H1 (cell line): Measurements from ENCODE around the gene CRAT. TPM values are rescaled to one million over a fixed set of nuclear protein-coding genes. Genes with fewer than 3 reads are reported as not detected.

Experiments
- CTCF ChIA-PET: fragments of 300-600 bp; sonication (Branson Sonifier 250); formaldehyde crosslinking; loops from one replicate; lab custom pipeline; 2021; ENCODE audit not compliant: partially characterized antibody; lab: Charles Lee
- POLR2A ChIA-PET: fragments of 300-600 bp; sonication (Branson Sonifier 250); formaldehyde crosslinking; loops from one replicate; lab custom pipeline; 2021; ENCODE audit warnings: inconsistent platforms; ENCODE audit not compliant: partially characterized antibody; lab: Charles Lee
- DNase-seq, 2 experiments: peaks; one replicate each; pipeline versions ENCODE4 v3.0.0 to v3.0.0-alpha.2; 2010 to 2022; ENCODE audit warnings: low spot score in 2 of 2, low read depth in 1 of 2, mixed read lengths in 1 of 2
- FAIRE-seq: peaks from 2 replicates; lab custom pipeline; 2011; peaks lifted over from hg19 to GRCh38; lab: Jason Lieb, UNC
- H2AFZ ChIP-seq: 2 replicates; pipeline ENCODE4 v1.8.1; 2012; ENCODE audit warnings: low read length, inconsistent platforms
- H2AK5ac ChIP-seq: 2 replicates; pipeline ENCODE4 v1.6.1; 2013; ENCODE audit warnings: low read depth, low read length
- H2BK120ac ChIP-seq: replicated peaks from 2 replicates; pipeline ENCODE3; 2013; ENCODE audit warnings: low read depth, low read length, inconsistent platforms
- H2BK12ac ChIP-seq: 2 replicates; pipeline ENCODE4 v1.6.1; 2013; ENCODE audit warnings: low read depth, low read length
- H2BK15ac ChIP-seq: 2 replicates; pipeline ENCODE4 v1.6.1; 2013; ENCODE audit warnings: low read length
- H2BK20ac ChIP-seq: 2 replicates; pipeline ENCODE4 v1.6.1; 2013; ENCODE audit warnings: low read length
- H2BK5ac ChIP-seq: 2 replicates; pipeline ENCODE4 v1.6.1; 2013; ENCODE audit warnings: low read depth, low read length
- H3K14ac ChIP-seq: 2 replicates; pipeline ENCODE4 v1.6.1; 2013; ENCODE audit warnings: inconsistent platforms; ENCODE audit not compliant: insufficient read length
- H3K18ac ChIP-seq: 2 replicates; pipeline ENCODE4 v1.6.1; 2013; ENCODE audit warnings: low read length; ENCODE audit errors: extremely low read depth
- H3K23ac ChIP-seq: 2 replicates; pipeline ENCODE4 v1.6.1; 2013; ENCODE audit warnings: inconsistent platforms; ENCODE audit not compliant: insufficient read length
- H3K23me2 ChIP-seq: 2 replicates; pipeline ENCODE4 v1.6.1; 2013; ENCODE audit warnings: low read depth, low read length
- H3K27ac ChIP-seq: 2 replicates; pipeline ENCODE4 v1.6.1; 2011; ENCODE audit warnings: low read depth, low read length, inconsistent platforms
- H3K27me3 ChIP-seq, 4 experiments: replicated peaks in 1 of 4; 1 replicate in 1 of 4; 2 replicates in 3 of 4; pipeline versions ENCODE4 v1.6.1 to v1.8.1; 2011 to 2013; ENCODE audit warnings: low read length in 3 of 4, mild to moderate bottlenecking in 3 of 4, inconsistent platforms in 2 of 4, mixed read lengths in 2 of 4, moderate library complexity in 1 of 4; ENCODE audit not compliant: control insufficient read depth in 3 of 4, insufficient read depth in 3 of 4; ENCODE audit errors: extremely low read depth in 1 of 4
- H3K36me3 ChIP-seq, 4 experiments: 2 replicates each; pipeline versions ENCODE4 v1.6.1 to v1.8.1; 2011 to 2013; ENCODE audit warnings: mild to moderate bottlenecking in 4 of 4, low read length in 3 of 4, moderate library complexity in 2 of 4, control low read depth in 1 of 4, inconsistent platforms in 1 of 4; ENCODE audit not compliant: insufficient read depth in 4 of 4, control insufficient read depth in 2 of 4
- H3K4ac ChIP-seq: replicated peaks from 2 replicates; pipeline ENCODE3; 2013; ENCODE audit warnings: low read length, low read depth, mixed read lengths, inconsistent platforms; ENCODE audit not compliant: insufficient read length
- H3K4me1 ChIP-seq, 4 experiments: replicated peaks in 1 of 4; 1 replicate in 1 of 4; 2 replicates in 3 of 4; pipeline versions ENCODE4 v1.6.1 to v1.8.1; 2011 to 2013; ENCODE audit warnings: low read length in 3 of 4, inconsistent platforms in 2 of 4, mixed read lengths in 1 of 4; ENCODE audit not compliant: insufficient read depth in 4 of 4, control insufficient read depth in 3 of 4
- H3K4me2 ChIP-seq, 2 experiments: 2 replicates each; pipeline versions ENCODE4 v1.6.1 to v1.8.1; 2011 to 2013; ENCODE audit warnings: low read depth in 2 of 2, low read length in 2 of 2, control low read depth in 1 of 2, inconsistent platforms in 1 of 2, mild to moderate bottlenecking in 1 of 2; ENCODE audit not compliant: insufficient read depth in 1 of 2
- H3K4me3 ChIP-seq, 4 experiments: fragments of 200-600, 300-600 bp in 1 of 4; sonication (generic), shearing (Covaris generic), sonication (Bioruptor Twin) in 1 of 4; 2 replicates each; pipeline versions ENCODE4 v1.5.1 to v1.8.1; 2011 to 2016; ENCODE audit warnings: low read length in 4 of 4, low read depth in 3 of 4, control low read depth in 2 of 4, inconsistent platforms in 2 of 4, mild to moderate bottlenecking in 2 of 4, mixed read lengths in 1 of 4, moderate library complexity in 1 of 4; ENCODE audit not compliant: insufficient read depth in 2 of 4; ENCODE audit errors: extremely low read depth in 1 of 4
- H3K56ac ChIP-seq: replicated peaks from 2 replicates; pipeline ENCODE3; 2013; ENCODE audit warnings: low read depth, mild to moderate bottlenecking, mixed read lengths, low read length, inconsistent platforms; ENCODE audit not compliant: insufficient read length
- H3K79me1 ChIP-seq: 2 replicates; pipeline ENCODE4 v1.6.1; 2013; ENCODE audit warnings: low read depth, low read length, control low read depth
- H3K79me2 ChIP-seq, 2 experiments: 2 replicates each; pipeline versions ENCODE4 v1.6.1 to v1.8.1; 2012 to 2013; ENCODE audit warnings: low read length in 2 of 2, mild to moderate bottlenecking in 2 of 2, inconsistent platforms in 1 of 2; ENCODE audit not compliant: insufficient read depth in 2 of 2, control insufficient read depth in 1 of 2
- H3K9ac ChIP-seq, 4 experiments: replicated peaks in 1 of 4; 1 replicate in 1 of 4; 2 replicates in 3 of 4; pipeline versions ENCODE4 v1.6.1 to v1.8.1; 2011 to 2013; ENCODE audit warnings: low read depth in 3 of 4, low read length in 3 of 4, control low read depth in 2 of 4, mild to moderate bottlenecking in 2 of 4, moderate library complexity in 2 of 4, inconsistent platforms in 1 of 4; ENCODE audit errors: extremely low read depth in 1 of 4
- H3K9me3 ChIP-seq, 2 experiments: 2 replicates each; pipeline versions ENCODE4 v1.6.1 to v1.8.1; 2012 to 2013; ENCODE audit warnings: mild to moderate bottlenecking in 2 of 2, moderate library complexity in 2 of 2, control low read depth in 1 of 2, inconsistent platforms in 1 of 2, low read depth in 1 of 2, low read length in 1 of 2, mixed read lengths in 1 of 2; ENCODE audit not compliant: insufficient read depth in 2 of 2
- H4K20me1 ChIP-seq, 2 experiments: replicated peaks in 1 of 2; 2 replicates each; pipeline versions ENCODE3 to v1.8.1; 2011 to 2013; ENCODE audit warnings: inconsistent platforms in 2 of 2, low read length in 2 of 2, mild to moderate bottlenecking in 1 of 2; ENCODE audit not compliant: insufficient read depth in 2 of 2, control insufficient read depth in 1 of 2
- H4K5ac ChIP-seq: 2 replicates; pipeline ENCODE4 v1.6.1; 2013; ENCODE audit warnings: low read length, low read depth, mixed read lengths, inconsistent platforms; ENCODE audit not compliant: insufficient read length
- H4K8ac ChIP-seq: 2 replicates; pipeline ENCODE4 v1.8.0; 2013; ENCODE audit warnings: mild to moderate bottlenecking, moderate library complexity, low read length, inconsistent platforms; ENCODE audit not compliant: insufficient read depth; ENCODE audit errors: extremely low read depth
- H4K91ac ChIP-seq: replicated peaks from 2 replicates; pipeline ENCODE3; 2013; ENCODE audit warnings: low read length, mixed read lengths, inconsistent platforms; ENCODE audit not compliant: insufficient read length
- BCL11A ChIP-seq, 2 experiments: IDR thresholded peaks; one replicate each; pipeline ENCODE4 v1.6.1; 2011; ENCODE audit warnings: low read depth in 2 of 2, low read length in 2 of 2, mild to moderate bottlenecking in 2 of 2
- CREB1 ChIP-seq: IDR thresholded peaks from 2 replicates; pipeline ENCODE4 v1.6.1; 2012; ENCODE audit warnings: inconsistent platforms
- FOSL1 ChIP-seq: IDR thresholded peaks from 2 replicates; pipeline ENCODE4 v1.6.1; 2011; ENCODE audit warnings: mild to moderate bottlenecking, low read depth, low read length, moderate library complexity; ENCODE audit not compliant: insufficient read depth
- GTF2F1 ChIP-seq: IDR thresholded peaks from 2 replicates; pipeline ENCODE4 v1.6.1; 2012; ENCODE audit warnings: low read depth, low read length, improper control_type of control experiment, borderline replicate concordance
- RBBP5 ChIP-seq: IDR thresholded peaks from 2 replicates; pipeline ENCODE4 v1.7.1; 2012; ENCODE audit warnings: low read depth, mild to moderate bottlenecking, inconsistent platforms, low read length, moderate library complexity, borderline replicate concordance
- RXRA ChIP-seq: IDR thresholded peaks from 2 replicates; pipeline ENCODE4 v1.6.1; 2011; ENCODE audit warnings: low read depth, mild to moderate bottlenecking, low read length, moderate library complexity; ENCODE audit not compliant: insufficient read depth
- SIX5 ChIP-seq: IDR thresholded peaks from 2 replicates; pipeline ENCODE4 v1.6.1; 2011; ENCODE audit warnings: mild to moderate bottlenecking, low read depth, low read length
- WGBS, 2 experiments: shearing (Covaris generic) in 1 of 2; methylation state at CpG; one replicate each; pipeline versions ENCODE4 v1.1.6 to v1.1.7; 2013 to 2015; ENCODE audit warnings: low lambda C conversion rate in 2 of 2, mixed read lengths in 2 of 2, inconsistent platforms in 1 of 2, low coverage in 1 of 2, missing lambda C conversion rate in 1 of 2; ENCODE audit not compliant: insufficient replicate concordance in 2 of 2, insufficient coverage in 1 of 2, insufficient read length in 1 of 2; ENCODE audit errors: extremely low coverage in 1 of 2, missing lambda C conversion rate in 1 of 2; 5-methylcytosine and 5-hydroxymethylcytosine counted together
- polyA plus RNA-seq, 7 experiments: library from polyadenylated mRNA; depleted of rRNA in 3 of 7; stranded (reverse) in 5 of 7; unstranded in 2 of 7; fragments of >200 nt in 5 of 7; fragments of 200-250 nt in 2 of 7; gene quantifications; 1 replicate in 5 of 7; 2 replicates in 1 of 7; 4 replicates in 1 of 7; pipeline versions ENCODE4 v1.2.1 to v1.2.3, GENCODE V29; 2011 to 2013; ENCODE audit warnings: missing spikeins in 2 of 7, mixed read lengths in 2 of 7
- total RNA-seq: library from RNA; stranded (reverse); fragmentation: NEBNext Ultra II Directional; extraction: Animal tissue kit (Norgen Biotek cat#: 25700); gene quantifications from 2 replicates; pipeline ENCODE4 v1.2.1, GENCODE V29; 2021
- TF ChIP-seq, protein P1 (sequence below): IDR thresholded peaks from 2 replicates; pipeline ENCODE4 v1.6.1; 2011; ENCODE audit warnings: low read depth, mild to moderate bottlenecking, low read length; ENCODE audit not compliant: insufficient read depth

CRAT gene
- total and polyA plus RNA-seq, 2 of the 8 experiments (the other 6 are each of a cell fraction or from before 2014, with no cell fraction given), result 8.2 to 17.3 TPM

GRCh38 chr9:129058965-129059795 is 51.4 kb downstream of the CRAT start:
- H3K23me2 ChIP-seq, result no peaks in the 10 kb centered on the region
- H2BK120ac ChIP-seq, result no peak overlapping the region
- no peaks in the 10 kb centered on the region for H4K20me1 ChIP-seq
- H2BK20ac ChIP-seq, result no peak overlapping the region
- ChIA-PET POLR2A (interaction anchor here (1.1 to 1.2 kb wide), 2 partner anchors 21 to 22 kb away, joined by 4 read pairs; partner anchors contain the start of gene DOLPP1), CTCF (interaction anchor here (0.6 to 1.7 kb wide), 3 partner anchors 8 to 1264 kb away, joined by 3 to 4 read pairs (median 3); no protein-coding TSS in a partner anchor)
- no peaks in the 10 kb centered on the region for H3K79me2 ChIP-seq
- H2BK15ac ChIP-seq, result no peak overlapping the region
- no peaks in the 10 kb centered on the region for H3K4me1 ChIP-seq
- no peaks in the 10 kb centered on the region for H3K27me3 ChIP-seq
- no peak overlapping the region for H2BK12ac ChIP-seq
- no peak overlapping the region for H2AK5ac ChIP-seq
- no peak overlapping the region for H3K23ac ChIP-seq
- H2BK5ac ChIP-seq, result no peak overlapping the region
- no peaks in the 10 kb centered on the region for H3K9me3 ChIP-seq
- no peak overlapping the region for H3K56ac ChIP-seq
- no peak overlapping the region for H4K5ac ChIP-seq
- no peak overlapping the region for H3K18ac ChIP-seq
- 89% methylated on average over 16 of the region's 21 CpGs; no CpG with 5 or more reads in 1 of the 2 experiments for WGBS, 2 experiments
- H3K79me1 ChIP-seq, result no peaks in the 10 kb centered on the region
- peaks cover 2 to 19% (median 14%) of the 10 kb centered on the region in 4 experiments for H3K36me3 ChIP-seq
- H3K27ac ChIP-seq, result no peak overlapping the region
- no peak overlapping the region; a peak in 1 of 7 replicates for H3K9ac ChIP-seq
- H3K4me2 ChIP-seq, result no peak overlapping the region
- no peak overlapping the region for H3K14ac ChIP-seq
- no peak overlapping the region for H3K4me3 ChIP-seq
- no peak for TF ChIP-seq GTF2F1
- TF ChIP-seq RXRA, result no peak
- TF ChIP-seq, protein P1, sequence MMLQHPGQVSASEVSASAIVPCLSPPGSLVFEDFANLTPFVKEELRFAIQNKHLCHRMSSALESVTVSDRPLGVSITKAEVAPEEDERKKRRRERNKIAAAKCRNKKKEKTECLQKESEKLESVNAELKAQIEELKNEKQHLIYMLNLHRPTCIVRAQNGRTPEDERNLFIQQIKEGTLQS, result no peak
- no peak for TF ChIP-seq CREB1
- TF ChIP-seq SIX5, result no peak
- no peak for TF ChIP-seq RBBP5
- TF ChIP-seq FOSL1, result no peak
- no peak for TF ChIP-seq BCL11A (IDR thresholded peaks at IDR 0.05; ENCODE audit: low read depth in 2 of 2, low read length in 2 of 2)
- no peak overlapping the region for H2AFZ ChIP-seq
- H4K91ac ChIP-seq, result no peak overlapping the region
- no peak overlapping the region for H3K4ac ChIP-seq
- no peak overlapping the region; the same call in 1 of the 2 replicates for H4K8ac ChIP-seq
- DNase-seq (no peak), FAIRE-seq (no peak)
